DMS153 treated with DMSO at 0.1 percent for 48 hours (cell line): ENCODE results near the gene NANS.
"Not testable (repeated sequence)": the region's sequence is repeated elsewhere in the genome, so short reads cannot be mapped to it uniquely, and the experiment has no call there.

Experiments used
- DNase-seq: peaks from one replicate; lab custom pipeline; 2025; ENCODE audit not compliant: unreplicated experiment; lab: John Stamatoyannopoulos, UW

The NANS gene

GRCh38 chr9:98099346-98099745, 42.8 kb downstream of the NANS start:
- DNase-seq, result no peak

- peak; percentile 55 for DNase-seq
Observed at GRCh38 chr9:98099898-98100297, 43.4 kb downstream of the NANS start.

GRCh38 chr9:98100456-98100855, 43.9 kb downstream of the NANS start:
- DNase-seq, result no peak

GRCh38 chr9:98101416-98101815, 44.9 kb downstream of the NANS start:
- DNase-seq, result no peak

DNA sequence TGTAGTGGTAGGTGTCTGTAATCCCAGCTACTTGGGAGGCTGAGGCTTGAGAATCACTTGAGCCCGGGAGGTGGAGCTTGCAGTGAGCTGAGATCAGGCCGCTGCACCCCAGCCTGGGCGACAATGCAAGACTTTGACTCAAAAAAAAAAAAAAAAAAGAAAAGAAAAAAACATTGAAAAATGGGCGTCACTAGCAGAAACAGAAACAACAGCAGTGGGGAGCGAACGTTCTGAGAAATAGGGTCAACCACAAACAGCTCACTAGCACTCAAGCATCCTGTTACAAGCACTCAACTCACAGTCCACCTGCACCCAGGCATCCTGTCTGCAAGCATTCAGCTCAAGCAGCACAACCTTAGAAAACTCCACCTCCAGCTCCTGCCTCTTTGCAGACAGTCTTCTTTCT, 45.3 kb downstream of the NANS start:
- peak; percentile 53 for DNase-seq

GRCh38 chr9:98104445-98104881, 47.9 kb downstream of the NANS start:
- DNase-seq, result no peak

GRCh38 chr9:98105006-98105405, 48.5 kb downstream of the NANS start:
- DNase-seq, result no peak

- DNase-seq, result no peak
Observed at GRCh38 chr9:98107926-98108325, 51.4 kb downstream of the NANS start.

DNA sequence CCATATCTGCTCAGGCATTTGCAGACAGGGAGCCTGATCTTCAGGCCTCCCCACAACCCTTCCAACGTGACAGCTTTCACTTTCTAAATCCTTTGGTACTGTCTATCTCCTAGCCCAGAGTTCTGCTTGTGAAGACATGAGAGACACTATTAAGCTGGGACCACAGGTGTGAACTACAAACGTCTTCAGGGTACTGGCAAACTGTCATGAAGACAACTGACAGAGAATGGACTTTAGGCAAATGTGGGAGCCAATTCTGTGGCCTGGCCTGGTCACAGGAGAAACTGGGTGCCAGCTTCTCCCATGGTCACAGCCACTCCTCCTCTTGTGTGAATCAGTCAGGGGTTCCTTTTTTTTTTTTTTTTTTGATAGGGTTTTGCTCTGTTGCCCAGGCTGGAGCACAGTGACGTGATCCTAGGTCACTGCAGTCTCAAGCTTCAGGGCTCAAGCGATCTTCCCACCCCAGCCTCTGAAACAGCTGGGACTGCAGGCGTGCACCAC, 52.0 kb downstream of the NANS start:
- no peak for DNase-seq

DNA sequence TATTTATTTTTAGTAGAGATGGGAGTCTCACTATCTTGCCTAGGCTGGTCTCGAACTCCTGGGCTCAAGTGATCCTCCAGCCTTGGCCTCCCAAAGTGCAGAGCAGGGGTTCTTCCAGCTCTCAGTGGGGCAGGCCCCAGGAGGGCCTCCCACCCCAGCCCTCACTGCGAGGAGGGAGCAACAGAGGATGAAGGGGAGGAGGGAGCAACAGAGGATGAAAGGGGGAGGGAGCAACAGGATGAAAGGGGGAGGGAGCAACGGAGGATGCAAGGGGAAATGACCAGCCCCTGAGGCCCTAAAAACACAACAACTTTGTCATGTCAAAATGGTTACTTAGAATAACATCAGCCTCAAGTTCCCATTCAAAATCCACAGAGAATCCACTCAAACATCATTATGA, 52.5 kb downstream of the NANS start:
- no peak for DNase-seq

GRCh38 chr9:98117097-98117496, 60.6 kb downstream of the NANS start:
- DNase-seq, result not testable (repeated sequence)

- DNase-seq, result no peak
Observed at GRCh38 chr9:98117984-98118639, 61.6 kb downstream of the NANS start.

DNA sequence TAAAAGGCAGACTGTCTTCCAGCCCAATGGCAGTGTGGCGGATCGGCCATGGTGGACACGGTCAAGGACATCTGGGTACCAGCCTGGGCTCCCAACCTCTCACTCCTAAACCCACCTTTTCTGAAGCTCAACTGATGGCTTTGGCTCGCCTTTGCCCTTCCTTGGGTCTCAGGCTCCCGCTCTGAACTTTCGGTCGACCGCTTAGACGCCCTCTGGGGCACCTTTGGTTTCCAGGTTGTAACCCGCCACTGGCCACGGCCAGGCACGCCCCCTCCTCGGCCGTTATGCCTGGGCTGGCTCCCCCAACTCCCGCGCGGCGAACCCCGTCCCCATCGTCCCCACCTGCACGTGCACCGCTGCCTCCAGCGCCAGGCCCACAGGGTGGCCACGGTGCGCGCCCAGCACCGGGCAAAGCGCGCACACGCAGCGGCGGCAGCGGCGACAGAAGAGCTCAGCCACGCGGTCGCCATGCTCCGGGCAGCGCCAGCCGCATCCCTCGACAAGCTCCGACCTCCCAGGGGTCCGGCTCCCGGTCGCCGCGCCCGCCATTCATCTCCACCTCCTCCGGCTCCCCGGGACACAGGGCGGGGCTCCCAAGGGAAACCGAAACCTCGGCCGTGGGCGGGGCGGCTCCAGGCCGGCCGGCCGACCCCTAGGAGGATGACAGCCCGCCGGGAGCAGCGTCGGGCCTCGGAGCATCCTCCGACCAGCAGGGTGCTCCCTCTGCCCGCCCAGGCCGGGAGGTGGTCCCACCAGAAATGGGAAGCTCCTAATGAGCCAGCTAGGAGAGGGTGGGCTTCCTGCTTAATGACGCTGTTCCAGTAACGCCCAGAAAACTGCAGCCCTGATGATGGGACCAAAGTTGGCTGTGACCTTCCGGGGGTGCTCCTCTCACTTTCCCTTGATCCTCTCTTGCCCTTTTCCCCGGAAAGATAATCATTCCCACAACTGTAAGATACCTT, 62.4 kb downstream of the NANS start, which contains the start of gene TRIM14:
Gene TRIM14, minus strand, starts transcription at position 583 of the 962 bp plus-strand sequence. Its CDS starts 34 bp downstream, at position 549.
- no peak for DNase-seq

GRCh38 chr9:98120476-98120875, 63.9 kb downstream of the NANS start:
- DNase-seq, result no peak

- DNase-seq, result peak; percentile 11
Observed at GRCh38 chr9:98121058-98121457, 64.5 kb downstream of the NANS start.

DNA sequence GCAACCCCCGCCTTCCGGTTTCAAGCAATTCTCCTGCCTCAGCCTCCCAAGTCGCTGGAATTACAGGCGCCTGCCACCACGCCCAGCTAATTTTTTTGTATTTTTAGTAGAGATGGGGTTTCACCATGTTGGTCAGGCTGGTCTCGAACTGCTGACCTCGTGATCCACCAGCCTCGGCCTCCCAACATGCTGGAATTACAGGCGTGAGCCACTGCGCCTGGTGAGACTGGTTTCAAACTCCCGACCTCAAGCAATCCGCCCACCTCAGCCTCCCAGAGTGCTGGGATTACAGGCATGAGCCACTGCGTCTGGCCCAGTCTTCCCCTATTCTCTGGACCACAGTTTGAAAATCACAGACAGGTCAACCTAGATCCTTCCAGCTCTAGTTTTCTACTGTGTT, 67.6 kb downstream of the NANS start:
- not testable (repeated sequence) for DNase-seq

DNA sequence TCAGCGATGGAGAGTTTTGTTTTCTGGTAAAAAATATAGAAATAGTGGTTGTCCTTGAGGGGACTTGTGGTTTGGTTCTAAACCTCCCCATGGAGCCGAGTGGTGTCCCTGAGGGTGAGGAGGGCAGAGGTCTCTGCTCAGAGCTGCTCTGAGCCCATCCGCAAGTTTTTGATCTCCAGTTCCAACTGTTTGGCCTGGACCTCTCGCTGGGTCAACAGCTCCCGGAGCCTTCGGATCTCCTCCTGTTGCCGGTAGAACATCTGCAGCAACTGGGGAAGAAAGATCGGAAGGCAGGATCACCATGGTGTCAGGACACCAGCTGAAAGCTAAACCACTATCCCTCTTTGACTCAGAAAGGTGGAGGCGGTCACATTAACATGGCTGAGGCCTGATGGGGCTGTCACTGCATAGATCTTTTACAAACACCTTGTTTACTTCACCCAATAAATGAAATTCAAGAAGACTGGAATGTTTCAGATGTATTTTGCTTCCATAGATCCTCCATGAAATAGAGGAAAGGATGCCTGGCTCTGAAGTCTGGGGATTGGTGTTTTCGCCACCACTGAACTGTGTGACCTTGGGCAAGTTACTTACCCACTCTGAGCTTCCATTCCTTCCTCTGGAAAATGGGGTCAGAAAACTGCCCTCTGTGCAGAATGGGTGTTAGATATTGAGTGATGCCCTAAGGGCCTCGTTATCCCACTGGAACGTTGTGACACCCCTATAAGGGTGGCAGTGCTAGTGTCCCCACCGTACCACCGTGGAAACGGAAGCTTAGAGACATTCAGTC, 68.3 kb downstream of the NANS start:
- no peak for DNase-seq

GRCh38 chr9:98127226-98127625, 70.7 kb downstream of the NANS start:
- no peak for DNase-seq

DNA sequence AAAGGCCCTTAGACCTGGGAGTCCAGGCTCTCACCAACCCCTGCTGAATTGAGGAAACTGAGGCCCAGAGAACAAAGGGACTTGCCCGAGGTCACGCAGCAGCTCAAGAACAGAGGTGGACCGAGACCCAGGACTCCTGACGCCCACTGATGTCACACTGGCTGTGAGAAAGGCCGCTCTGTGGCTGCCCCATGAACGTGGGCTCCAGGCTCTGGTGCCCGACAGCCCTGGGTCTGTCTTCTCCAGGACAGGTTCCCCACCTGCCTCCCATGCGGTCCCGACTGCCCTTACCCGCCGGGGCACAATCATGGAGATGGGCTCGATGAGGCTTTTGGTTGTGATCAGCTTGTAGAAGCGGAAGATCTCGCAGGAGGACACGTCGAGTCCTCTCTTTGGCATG, 71.8 kb downstream of the NANS start:
- no peak for DNase-seq

- no peak for DNase-seq
Observed at GRCh38 chr9:98129451-98129881, 72.9 kb downstream of the NANS start.

GRCh38 chr9:98130060-98130459, 73.5 kb downstream of the NANS start:
- DNase-seq, result not testable (repeated sequence)
